Right ventricle myocardium superior (tissue), 1 donor: Measurements from ENCODE around the gene PRKCZ. TPM values are rescaled to one million over a fixed set of nuclear protein-coding genes. Genes with fewer than 3 reads are reported as not detected.

Experiments
- ATAC-seq: fragments of 200-7000 bp; cut with Tn5 transposase; one replicate; pipeline ENCODE4 v1.9.1; 2020; ENCODE audit warnings: mild to moderate bottlenecking; ENCODE audit not compliant: poor library complexity
- DNase-seq: peaks from one replicate; pipeline ENCODE4 v3.0.0-alpha.2; 2020
- intact Hi-C: fragments of 100-400 bp; cut with DNase I; formaldehyde crosslinking; loops from one replicate; pipeline ENCODE4 v1.11.2; 2022
- total RNA-seq: library from RNA; stranded (reverse); fragmentation: NEBNext Ultra II Directional; extraction: Animal tissue kit (Norgen Biotek cat#: 25700); gene quantifications from one replicate; pipeline ENCODE4 v1.2.1, GENCODE V29; 2021
- donor health status: DM: no; HTN: yes; CAD: no; lungs with severe emphysema.

The PRKCZ gene
- total RNA-seq, 1 donor from 2014 or later = 13.5 TPM

DNA sequence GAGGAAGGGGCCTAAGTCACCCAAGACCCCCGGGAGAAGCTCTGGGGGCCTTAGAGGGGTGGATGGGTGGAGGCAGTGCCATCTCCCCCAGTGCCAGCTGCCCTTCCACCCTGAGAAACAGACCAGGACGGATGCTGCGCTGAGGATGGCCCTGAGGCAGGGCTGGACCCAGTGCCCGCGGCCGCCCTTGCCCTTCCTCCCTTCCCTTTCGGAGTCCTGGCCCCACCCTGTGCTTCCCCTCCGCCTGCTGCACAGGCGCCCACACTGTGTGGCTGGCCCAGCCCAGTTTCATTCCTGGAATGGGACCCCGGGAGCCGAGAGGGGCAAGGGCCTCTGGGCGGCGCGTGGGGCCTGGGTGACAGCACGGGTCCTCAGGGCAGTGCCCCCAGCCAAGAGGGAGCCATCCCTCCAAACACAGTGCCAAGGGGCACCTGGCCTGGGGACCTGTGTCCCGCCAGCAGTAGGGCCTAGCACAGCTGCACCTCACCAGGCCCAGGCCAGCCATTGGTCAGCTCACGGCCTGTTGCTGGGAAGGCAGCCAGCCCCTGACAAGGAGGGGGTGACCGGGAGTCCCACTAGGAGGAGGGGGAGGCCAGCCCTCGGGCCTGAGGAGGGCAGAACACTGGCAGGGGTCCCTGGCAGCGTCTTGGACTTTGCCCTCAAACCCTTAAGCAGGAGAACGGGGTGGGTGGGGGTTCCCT is 164.5 kb downstream of the PRKCZ start:
- intact Hi-C loops = no loop called here
- ATAC-seq = peak; percentile 18
- no peak for DNase-seq

DNA sequence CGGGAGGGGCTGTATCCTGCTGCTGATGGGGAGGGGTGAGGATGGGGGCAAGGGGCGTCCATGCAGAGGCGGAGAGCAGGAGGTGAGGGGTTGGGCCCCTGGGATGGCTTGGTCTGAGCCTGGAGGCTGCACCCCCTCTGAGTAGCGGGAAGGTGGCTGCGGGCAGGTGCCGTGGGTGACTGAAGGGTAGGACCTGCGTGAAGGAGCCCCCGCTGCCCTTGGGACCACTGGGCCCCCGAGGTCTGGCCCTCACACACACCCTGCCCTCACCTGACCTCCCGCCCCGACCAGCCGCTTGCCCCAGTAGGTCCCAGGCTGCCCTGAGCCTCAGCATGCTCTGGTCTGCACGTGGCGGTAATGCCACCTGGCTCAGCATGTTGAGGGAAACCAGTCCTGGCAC is 165.1 kb downstream of the PRKCZ start:
- intact Hi-C loops = no loop called here
- DNase-seq = no peak

GRCh38 chr1:2215909-2216766 is 165.9 kb downstream of the PRKCZ start:
- DNase-seq = no peak
- ATAC-seq = no peak
- intact Hi-C loops = no loop called here

More for the DNA sequence above, 165.1 kb downstream of the PRKCZ start:
- ATAC-seq = no peak

GRCh38 chr1:2216767-2217058 is 166.5 kb downstream of the PRKCZ start:
- intact Hi-C loops = no loop called here
- ATAC-seq (no peak), DNase-seq (no peak)

- no peak for ATAC-seq
- DNase-seq = no peak
- intact Hi-C loops = no loop called here
Observed at GRCh38 chr1:2221271-2221670, 171.1 kb downstream of the PRKCZ start.

DNA sequence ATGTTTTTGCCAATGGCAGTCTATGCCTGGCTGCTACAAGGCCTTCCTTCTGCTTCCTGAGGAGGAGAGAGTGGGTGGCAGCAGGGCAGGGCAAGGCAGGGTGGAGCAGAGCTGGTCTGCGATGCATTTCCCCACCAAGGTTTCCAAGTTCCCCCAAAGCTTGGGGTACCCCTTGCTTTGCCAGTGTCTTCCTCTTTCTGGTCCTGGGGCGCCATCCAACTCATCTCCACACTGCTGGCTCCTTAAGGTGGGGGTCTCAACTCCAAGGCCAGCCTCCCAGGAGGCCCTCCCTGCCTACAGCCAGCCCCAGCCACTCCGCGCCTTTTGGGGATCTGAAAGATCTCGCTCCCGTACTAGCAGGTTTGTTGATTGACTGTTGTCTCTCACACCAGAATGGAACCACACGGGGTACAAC is 174.0 kb downstream of the PRKCZ start:
- ATAC-seq (no peak), DNase-seq (no peak)
- intact Hi-C loops = no loop called here

GRCh38 chr1:2224631-2225428 is 174.6 kb downstream of the PRKCZ start:
- DNase-seq (no peak), ATAC-seq (no peak)
- intact Hi-C loops = no loop called here

- ATAC-seq = peak; percentile 0
- intact Hi-C loops = no loop called here
Observed at GRCh38 chr1:2226525-2227345, 176.5 kb downstream of the PRKCZ start.

DNA sequence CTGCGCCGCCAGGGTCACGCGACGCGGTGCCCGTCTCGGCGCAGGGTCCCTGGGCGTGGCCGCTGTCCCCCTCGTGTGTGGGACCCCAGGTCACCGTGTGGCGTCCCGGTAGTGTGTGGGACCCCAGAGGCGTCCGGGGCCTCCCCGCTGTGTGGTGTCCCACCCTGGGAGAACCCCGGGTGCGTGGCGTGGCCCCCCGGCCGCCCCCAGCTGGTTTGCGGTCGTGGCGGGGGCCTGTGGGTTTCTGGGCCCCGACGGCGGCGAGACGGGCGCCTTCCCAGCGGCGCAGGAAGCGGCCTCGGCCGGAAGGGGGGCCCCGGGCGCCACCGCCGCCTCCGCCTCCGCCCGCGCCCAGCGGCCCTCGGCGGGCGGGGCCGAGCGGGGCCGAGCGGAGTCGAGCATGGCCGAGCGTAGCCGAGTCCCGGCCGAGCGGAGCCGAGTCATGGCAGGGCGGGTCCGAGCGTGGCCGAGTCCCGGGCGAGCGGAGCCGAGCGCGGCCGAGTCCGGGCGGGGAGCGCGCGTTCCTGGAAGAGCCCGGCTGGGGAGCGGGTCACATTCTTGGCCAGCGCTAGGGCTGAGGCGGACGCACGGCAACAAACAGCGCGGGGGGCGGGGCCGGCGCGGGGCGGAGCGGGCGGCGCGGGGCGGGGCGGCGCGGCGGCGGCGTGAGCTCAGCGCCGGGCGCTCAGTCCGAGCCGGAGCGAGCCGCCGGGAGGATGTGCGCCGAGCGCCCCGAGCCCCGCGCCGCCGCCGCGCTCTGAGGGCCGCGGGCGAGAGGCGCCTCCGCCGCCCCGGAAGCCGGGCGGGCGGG is 177.3 kb downstream of the PRKCZ start:
- DNase-seq (peak; percentile 97), ATAC-seq (peak; percentile 89)
- intact Hi-C loops = no loop called here

More at GRCh38 chr1:2226525-2227345, 176.5 kb downstream of the PRKCZ start:
- DNase-seq = peak; percentile 59

DNA sequence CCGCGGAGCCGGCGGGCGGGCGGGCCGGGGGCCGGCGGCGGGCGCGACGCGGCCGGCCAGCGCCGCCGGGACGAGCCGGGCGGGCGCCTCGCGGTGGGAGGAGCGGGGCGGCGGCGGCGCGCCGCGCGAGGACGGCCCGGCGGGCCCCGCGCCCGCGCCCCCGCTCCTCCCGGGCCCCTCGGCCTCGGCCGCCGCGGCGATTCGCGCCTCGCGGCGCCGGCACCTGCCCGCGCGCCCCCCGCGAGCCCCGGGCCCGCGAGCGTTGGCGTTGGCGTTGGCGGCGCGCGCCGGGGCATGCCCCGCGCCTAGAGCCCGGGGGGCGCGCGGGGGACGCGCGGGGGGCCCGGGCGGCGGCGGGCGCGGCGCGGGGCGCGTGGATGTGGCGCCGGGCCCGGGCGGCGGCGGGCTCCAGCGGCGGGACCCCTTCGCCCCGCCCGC is 178.0 kb downstream of the PRKCZ start, which contains the start of gene SKI:
SKI (plus strand) TSS at position 163 of the 438 bp plus-strand sequence. CDS start 448 bp downstream, outside the sequence.
- DNase-seq (no peak), ATAC-seq (no peak)
- intact Hi-C loops = no loop called here

DNA sequence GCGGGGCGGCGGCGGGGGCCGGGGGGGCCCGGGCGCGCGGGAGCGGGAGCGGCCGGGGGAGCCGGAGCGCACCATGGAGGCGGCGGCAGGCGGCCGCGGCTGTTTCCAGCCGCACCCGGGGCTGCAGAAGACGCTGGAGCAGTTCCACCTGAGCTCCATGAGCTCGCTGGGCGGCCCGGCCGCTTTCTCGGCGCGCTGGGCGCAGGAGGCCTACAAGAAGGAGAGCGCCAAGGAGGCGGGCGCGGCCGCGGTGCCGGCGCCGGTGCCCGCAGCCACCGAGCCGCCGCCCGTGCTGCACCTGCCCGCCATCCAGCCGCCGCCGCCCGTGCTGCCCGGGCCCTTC is 178.5 kb downstream of the PRKCZ start:
- no peak for ATAC-seq
- peak; percentile 58 for DNase-seq
- intact Hi-C loops = no loop called here

GRCh38 chr1:2229037-2229864 is 179.0 kb downstream of the PRKCZ start:
- peak; percentile 31 for ATAC-seq
- DNase-seq = peak; percentile 89
- intact Hi-C loops = no loop called here

DNA sequence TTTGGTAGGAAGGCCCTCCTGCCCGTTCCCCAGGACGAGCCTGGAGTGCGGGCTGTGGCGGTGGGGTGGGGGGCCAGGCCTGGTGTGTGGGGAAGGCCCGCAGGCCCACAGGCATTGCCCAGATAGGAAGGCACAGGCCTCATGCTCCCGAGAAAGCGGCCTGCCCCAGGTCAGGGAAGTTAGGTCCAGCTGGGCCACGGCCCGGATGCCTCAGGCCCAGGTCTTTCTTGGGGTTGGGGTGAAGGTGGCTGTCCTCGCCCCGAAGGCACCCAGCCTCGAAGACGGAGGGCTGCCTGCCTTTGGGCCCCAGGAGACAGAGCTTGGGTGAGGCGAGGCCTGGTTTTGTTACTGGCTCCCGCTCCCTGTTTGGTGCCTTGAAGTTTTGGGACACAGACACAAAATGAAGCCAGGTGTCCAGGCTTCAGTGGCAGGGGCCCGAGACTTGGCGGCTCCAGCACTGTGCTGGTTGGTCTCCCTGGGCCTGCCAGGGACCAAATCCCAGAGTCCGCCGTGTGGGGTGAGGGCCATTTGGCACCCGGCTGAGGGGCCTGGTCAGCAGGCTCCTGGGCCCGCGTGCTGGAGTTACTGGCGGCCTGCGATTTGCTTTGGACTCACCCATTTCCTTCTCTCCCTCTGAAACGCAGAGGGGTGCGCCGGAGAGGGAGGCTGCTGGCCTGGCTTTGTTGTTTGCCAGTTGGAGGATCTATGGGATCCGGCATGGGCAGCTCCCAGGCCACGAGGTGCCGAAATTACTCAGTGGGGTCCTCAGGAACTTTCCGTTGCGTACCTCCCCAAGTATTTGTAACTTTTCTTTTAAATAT is 179.9 kb downstream of the PRKCZ start:
- ATAC-seq (peak; percentile 0), DNase-seq (peak; percentile 71)
- intact Hi-C loops = loop anchor here (5.0 kb wide), 1 partner anchor 87 kb away; no protein-coding TSS in a partner anchor

DNA sequence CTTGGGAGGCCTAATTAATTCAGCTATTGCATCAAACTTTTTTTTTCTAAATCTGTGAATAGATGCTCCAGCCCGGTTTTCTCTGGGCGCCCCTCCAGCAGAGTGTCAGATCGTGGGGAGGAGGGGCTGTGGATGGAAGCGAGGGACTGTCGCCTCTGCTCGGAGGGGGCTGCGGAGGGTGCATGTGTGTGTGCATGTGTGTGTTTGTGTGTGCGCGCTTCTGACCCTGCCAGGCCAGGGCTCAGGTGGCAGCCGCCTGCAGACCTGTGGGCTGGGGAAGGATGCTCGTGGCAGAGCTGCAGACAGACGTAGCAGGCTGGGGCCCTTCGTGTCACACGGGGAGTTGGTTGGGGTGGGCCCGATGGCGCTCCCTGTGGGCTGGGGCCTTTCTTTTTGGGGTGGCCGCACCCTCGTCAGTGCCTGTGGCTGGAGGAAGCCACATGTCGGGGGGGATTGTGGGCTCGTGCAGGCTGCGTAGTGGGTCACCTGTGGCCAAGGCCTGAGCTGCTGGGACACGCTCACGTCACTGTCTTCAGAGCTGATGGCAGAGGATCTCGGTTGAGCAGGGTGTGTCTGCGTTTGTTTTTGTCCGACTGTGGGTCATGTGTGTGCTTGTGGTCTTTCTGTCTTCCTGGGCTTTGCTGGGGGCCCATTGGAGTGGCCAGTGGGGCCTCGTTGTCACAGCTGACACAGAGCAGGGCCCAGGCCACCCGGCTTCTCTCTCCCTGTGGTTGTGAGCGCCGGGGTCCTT is 180.7 kb downstream of the PRKCZ start:
- ATAC-seq (no peak), DNase-seq (peak; percentile 55)
- intact Hi-C loops = loop anchor here (5.0 kb wide), 1 partner anchor 86 kb away; no protein-coding TSS in a partner anchor
